Suprapubic skin (tissue), 4 donors: ENCODE measurements around the gene CASKIN1.

Experiments
- CTCF ChIP-seq, 2 donors: fragments of 200-600 bp in 1 of 2; fragments of 450-650 bp in 1 of 2; sonication (generic) in 1 of 2; IDR thresholded peaks; one replicate each; pipeline ENCODE4 v1.5.1; 2016 to 2019; ENCODE audit warnings: antibody characterized with exemption in 2 of 2, mild to moderate bottlenecking in 1 of 2, moderate library complexity in 1 of 2
- EP300 ChIP-seq: sonication (generic); formaldehyde crosslinking; IDR thresholded peaks from one replicate; pipeline ENCODE4 v1.6.1; 2017; ENCODE audit warnings: antibody characterized with exemption
- POLR2A ChIP-seq, 2 donors: fragments of 450-650 bp; IDR thresholded peaks; one replicate each; pipeline ENCODE4 v1.6.1; 2017; ENCODE audit warnings: antibody characterized with exemption in 2 of 2, mild to moderate bottlenecking in 2 of 2, moderate library complexity in 2 of 2
- POLR2AphosphoS5 ChIP-seq, 3 donors: sonication (generic); formaldehyde crosslinking; IDR thresholded peaks; one replicate each; pipeline ENCODE4 v1.6.1; 2017; ENCODE audit warnings: antibody characterized with exemption in 3 of 3

- TF ChIP-seq CTCF (IDR thresholded peaks at IDR 0.05) (no peak), POLR2AphosphoS5 (IDR thresholded peaks at IDR 0.05) (no peak), POLR2A (IDR thresholded peaks at IDR 0.05) (no peak), EP300 (no peak)
These were observed 29.9 kb downstream of the CASKIN1 start for GRCh38 chr16:2166263-2167067.
